Activated gamma-delta T cell treated with Interleukin-2 at 50 U/mL for 16 hours (primary cell): ENCODE results near the gene KDM3A.

ENCODE experiments used
- DNase-seq: peaks from one replicate; pipeline ENCODE4 v3.0.0-alpha.2; 2020

The KDM3A gene, protein sequence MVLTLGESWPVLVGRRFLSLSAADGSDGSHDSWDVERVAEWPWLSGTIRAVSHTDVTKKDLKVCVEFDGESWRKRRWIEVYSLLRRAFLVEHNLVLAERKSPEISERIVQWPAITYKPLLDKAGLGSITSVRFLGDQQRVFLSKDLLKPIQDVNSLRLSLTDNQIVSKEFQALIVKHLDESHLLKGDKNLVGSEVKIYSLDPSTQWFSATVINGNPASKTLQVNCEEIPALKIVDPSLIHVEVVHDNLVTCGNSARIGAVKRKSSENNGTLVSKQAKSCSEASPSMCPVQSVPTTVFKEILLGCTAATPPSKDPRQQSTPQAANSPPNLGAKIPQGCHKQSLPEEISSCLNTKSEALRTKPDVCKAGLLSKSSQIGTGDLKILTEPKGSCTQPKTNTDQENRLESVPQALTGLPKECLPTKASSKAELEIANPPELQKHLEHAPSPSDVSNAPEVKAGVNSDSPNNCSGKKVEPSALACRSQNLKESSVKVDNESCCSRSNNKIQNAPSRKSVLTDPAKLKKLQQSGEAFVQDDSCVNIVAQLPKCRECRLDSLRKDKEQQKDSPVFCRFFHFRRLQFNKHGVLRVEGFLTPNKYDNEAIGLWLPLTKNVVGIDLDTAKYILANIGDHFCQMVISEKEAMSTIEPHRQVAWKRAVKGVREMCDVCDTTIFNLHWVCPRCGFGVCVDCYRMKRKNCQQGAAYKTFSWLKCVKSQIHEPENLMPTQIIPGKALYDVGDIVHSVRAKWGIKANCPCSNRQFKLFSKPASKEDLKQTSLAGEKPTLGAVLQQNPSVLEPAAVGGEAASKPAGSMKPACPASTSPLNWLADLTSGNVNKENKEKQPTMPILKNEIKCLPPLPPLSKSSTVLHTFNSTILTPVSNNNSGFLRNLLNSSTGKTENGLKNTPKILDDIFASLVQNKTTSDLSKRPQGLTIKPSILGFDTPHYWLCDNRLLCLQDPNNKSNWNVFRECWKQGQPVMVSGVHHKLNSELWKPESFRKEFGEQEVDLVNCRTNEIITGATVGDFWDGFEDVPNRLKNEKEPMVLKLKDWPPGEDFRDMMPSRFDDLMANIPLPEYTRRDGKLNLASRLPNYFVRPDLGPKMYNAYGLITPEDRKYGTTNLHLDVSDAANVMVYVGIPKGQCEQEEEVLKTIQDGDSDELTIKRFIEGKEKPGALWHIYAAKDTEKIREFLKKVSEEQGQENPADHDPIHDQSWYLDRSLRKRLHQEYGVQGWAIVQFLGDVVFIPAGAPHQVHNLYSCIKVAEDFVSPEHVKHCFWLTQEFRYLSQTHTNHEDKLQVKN (N-terminal part only)

DNA sequence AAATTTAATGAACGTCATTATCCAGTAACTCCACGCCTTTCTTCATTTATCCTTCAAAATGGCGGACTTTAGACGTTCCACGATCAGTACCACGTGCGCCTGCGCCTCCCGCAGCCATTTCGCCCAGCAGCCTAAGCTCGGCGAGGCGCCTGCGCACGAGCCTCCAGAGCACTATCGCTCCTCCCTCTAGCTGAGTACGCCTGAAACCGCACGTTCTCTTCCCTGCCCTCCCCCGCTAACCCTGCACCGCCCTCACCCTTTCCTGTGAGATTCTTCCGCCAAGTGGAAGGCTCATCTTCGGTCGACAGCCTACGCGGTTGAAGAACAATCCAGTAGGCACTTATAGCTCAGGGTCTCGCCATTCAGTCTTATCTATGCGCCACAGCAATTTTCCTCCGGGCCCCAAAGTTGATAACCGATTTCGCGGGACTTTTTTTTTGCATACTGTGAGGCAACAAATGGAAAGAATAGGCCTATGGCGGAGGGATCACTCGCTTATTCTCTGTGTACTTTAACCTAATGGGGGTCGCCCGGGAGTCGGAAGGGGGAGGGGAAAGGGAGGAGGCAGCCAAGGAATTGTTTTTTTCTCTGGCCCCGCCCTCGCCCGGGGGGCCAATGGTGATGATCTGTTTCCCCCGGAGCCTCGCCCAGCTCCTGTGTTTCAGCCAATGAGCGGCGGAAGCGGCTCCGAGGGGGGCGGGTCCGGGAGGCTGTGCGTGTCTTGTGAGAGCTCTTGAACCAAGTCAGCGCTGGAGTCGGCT is at the start of gene KDM3A:
KDM3A (plus strand) TSS at position 741 of the 761 bp plus-strand sequence. CDS start 677 bp downstream, outside the sequence.
- peak; percentile 99 for DNase-seq

DNA sequence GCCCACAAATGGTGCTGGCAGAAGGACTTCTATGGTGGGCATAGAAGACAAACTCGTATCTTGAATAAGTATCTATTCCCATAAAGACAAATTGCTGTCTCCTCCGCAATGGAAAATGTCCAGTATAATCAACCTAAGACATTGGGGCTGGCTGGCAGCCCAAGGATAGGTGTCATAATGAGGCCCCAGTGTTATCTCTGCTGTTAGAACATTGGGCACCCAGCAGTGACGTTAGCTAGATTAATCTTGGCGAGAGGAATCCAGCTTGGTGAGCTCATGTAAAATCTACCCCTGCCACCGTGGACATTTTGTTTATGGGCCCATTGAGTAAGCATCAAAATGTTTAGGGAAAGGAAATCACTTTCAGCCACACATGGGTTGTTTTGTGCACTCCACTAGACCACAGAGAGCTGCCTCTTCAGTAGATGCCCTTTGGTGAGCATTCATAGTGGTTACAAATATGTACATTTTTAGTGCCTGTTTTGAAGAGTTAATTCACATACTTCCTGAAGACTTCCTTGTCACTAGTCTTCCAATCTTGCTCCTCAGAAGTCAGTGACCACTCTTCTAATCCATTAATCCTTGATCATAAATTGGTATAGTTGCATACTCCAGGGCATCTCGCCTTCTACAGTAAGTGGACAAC is 48.2 kb upstream of the KDM3A start:
- no peak for DNase-seq

DNA sequence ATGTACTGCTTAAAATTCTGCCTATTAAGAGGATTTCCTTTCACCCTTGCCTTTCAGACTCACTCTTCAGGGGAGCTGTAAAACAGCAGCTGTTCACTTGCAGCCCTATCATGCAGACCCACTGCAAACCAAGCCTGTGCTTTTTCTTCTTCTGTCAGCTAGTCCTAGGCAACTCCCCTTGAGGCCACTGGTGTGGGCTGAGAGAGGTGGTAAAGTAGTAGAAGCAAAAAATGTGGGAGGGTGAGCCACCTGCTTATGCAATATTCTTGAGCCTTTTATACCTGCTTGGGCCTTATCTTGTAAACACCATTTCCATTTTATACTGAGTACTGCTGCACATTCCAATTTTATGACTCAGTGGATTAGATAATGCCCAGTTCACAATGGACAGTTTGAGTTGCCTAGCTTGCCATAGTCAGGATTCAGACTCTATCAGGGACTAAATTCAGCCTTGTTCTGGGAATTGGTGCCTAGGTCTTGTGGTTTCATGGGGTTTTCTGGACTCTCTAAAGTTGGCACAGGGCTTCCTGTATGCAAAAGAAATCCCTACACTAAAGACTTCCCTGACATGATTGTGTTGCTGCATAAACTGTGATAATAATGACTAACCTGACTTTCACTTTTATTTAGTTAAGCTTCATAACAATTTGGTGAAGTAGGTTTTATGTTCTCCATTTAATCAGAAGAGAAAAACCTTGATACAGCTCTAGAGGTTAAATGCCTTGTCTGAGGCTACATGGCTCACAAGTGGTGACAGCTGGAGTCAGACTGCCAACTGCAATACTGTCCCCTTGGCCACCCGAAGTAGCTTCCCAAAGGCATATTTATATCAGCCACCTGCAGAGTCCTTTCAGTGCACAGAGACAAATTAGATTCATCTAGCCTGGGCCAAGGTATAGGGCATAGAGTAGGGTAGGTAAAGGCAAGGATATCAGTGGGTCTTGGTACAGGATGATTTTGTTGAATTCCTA is 47.4 kb upstream of the KDM3A start:
- no peak for DNase-seq

DNA sequence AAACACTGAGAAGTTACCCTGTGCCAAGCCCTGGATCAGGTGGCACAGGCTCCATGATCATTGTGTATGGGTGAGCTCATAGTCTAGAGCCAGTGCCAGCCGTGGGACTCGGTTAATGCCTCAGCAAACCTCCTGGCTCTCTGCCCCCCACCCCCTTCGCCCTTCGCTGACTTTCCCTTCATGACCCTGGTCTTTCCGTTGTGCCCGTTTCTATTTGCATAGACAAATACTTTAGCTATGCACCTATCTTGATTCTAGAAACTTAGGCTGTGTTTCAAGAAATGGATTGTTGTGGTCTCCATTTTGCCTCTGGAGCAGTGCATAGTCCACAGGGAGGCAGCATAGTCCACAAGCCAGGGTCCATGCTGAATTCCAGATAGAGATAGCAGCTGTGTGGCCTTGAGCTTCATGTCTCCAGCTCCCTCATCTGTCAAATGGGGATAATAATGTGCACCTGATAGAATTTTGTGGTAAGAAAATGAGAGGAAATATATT is 44.8 kb upstream of the KDM3A start:
- no peak for DNase-seq

DNA sequence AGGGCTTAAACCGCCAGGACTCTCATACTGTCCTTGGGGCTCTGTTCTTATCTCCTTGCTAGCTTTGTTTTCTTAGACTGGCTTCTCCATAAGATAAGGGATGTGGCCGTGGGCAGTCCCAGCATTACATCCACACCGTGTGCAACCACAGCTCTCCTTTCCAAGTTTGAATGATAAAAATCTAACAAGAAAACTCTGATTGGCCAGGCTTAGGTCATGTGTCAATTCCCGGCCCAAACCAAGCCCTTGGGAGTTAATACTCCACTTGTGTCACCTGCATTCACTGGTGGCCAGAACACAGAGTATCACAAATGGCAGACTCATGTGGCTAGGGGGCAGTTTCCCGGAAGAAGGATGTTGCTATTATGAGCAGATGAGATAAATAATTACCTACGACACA is 43.2 kb upstream of the KDM3A start:
- no peak for DNase-seq

DNA sequence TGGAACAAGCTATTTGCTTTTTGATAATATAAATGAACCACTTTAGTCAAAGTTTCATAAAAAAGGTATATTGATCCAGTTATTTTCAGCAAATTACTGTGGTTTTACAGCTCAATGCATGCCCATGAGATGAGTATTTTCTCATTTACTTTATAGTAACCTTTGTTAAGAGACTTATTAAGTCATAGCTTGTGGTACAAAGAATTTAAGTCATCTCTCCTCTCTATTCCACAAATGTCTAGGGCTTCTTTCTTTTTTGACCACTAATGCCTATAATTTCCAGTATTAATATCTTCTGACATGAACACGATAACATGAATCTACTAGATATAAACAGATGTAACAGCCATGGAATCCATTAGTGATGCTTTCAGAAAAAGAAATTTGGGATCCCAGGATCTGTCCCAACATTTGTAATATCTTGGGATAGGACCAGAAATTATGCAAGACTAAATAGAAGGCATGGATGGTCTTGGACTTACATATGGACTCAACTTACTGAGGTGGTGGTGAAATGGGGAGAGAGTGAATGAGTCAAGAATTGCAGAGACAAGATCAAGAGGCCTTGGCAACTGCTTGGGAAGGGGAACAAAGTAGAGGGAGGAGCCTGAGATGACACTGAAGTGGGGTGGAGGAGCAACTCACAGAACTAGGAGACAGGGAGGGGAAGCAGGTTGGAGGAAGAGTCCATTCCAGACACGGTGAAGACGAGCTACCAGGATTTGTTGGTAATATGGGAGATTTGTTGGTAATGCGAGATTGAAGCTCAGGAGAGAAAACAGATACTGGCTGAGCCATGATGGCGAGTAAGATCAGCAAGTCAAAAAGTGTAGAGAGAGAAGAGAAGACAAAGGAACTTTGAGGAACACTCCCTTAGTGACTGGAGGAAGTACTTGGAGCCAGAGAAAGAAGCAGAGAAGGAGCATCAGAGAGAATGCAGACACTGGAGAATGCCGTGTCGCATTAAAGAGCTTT is 42.4 kb upstream of the KDM3A start:
- DNase-seq, result no peak

DNA sequence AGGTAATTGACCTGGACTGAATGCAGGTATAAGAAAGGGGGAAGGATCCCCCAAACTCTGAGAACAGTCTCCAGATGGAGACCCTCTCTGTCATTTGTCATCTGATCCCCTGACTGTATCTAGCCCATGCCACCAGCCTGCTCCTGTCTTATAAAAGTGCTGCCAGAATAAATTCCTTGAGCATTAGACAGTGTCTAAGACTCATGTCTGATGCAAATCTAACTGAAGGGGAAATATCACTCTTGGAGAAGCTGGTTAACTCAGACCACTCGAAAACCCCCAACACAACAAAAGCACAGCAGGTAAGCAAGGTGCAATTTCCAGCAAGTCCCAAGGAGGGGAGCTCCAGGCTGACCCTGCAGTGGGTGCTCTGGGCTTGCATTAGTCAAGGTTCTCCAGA is 40.9 kb upstream of the KDM3A start:
- no peak for DNase-seq

DNA sequence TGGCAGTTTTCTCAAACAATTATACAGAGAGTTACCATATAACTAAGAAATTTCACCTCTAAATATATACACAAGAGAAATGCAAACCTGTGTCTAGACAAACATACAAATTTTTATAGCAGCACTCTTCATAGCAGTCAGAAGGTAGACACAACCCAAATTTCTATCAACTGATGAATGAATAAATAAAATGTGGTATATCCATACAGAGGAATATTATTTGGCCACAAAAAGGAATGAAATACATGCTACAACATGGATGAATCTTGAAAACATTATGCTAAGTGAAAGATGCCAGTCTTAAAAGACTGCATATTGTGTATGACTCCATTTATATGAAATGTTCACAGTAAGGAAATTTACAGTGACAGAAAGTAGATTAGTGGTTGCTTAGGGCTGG is 30.6 kb upstream of the KDM3A start:
- DNase-seq, result no peak

DNA sequence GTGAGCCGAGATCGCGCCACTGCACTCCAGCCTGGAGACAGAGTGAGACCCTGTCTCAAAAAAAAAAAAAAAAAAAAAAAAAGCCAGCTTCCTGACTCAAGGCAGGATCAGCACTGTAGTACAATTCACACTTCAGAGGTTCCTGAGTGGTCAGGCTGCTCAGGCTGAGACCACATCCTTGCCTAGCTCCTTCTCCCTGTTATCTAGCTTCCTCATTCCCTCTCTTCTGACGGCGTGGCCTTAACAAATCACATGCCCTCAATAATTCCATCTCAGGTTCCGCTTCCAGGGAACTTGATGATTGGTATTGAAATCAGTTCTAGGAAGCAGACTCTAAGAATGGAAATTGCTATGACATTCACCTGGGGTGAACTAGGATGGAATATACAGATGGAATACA is 29.8 kb upstream of the KDM3A start:
- DNase-seq, result no peak

DNA sequence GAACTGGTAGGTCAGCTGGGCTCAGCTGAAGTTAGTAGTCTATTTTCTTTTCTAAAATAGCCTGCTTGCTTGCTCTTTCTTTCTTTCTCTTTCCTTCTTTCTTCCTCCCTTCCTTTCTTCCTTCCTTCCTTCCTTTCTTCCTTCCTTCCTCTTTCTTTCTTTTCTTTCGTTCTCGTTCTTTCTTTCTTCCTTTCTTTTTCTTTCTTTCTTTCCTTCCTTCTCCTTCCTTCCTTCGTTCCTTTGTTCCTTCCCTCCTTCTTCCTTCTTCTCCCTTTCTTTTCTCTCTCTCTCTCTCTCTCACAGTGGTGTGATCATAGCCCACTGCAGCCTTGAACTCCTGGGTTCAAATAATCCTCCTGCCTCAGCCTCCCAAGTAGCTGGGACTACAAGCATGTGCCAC is 29.2 kb upstream of the KDM3A start:
- no peak for DNase-seq

DNA sequence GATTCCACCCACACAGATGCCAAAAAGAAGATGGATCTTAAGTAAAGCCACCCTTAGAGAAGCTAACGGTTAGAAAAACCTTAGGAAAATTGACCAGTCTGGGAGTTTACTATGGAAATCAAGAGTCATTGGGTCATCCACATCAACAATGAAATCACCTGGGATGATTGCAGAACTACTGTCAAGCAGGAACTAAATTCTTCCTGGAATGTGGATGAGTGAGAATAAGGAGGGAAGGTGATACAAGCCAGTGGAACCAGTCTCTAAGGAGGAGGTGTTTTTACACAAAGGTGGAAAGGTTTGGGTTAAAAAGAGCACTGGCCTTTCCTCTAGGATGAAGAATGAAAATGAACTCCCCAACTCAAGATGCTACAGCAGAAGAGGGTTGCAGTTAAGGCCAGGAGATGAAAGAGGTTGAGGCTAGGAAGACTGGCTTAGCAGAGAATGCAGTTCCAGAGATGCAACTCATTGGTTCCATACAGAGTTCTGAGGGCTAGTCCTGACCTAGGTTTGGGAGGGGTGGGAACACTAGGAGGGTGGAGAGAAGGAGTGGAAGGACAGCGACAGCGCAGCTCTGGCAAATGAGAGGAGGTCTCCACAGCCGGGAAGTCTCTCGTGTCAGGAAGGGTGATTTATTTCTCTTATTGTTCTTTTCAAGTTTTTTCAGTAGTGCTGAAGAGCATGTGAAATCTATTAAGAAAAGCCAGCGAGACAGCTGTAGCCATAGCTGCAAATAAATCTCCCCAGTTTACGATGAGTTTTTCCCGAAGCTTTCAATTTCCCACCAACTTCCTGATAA is 27.7 kb upstream of the KDM3A start:
- DNase-seq, result no peak

DNA sequence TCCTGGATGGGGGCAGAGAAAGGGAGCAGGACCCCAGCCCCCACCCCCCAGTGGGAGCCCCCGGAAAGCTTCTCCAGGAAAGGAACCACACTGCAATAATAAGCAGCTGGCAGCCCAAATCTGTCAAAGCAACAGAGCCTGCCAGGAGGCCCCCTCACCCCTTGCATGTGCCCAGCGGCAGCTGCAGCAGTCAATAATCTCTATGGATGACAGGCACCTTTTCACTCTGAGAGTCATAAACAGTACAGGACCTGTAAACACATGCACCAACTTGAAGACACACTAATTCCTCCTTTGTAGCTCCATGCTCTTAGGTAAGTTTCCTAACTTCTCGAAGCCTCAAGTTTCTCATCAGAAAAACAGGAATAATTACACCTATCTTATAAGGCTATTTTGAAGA is 26.2 kb upstream of the KDM3A start:
- DNase-seq, result no peak

DNA sequence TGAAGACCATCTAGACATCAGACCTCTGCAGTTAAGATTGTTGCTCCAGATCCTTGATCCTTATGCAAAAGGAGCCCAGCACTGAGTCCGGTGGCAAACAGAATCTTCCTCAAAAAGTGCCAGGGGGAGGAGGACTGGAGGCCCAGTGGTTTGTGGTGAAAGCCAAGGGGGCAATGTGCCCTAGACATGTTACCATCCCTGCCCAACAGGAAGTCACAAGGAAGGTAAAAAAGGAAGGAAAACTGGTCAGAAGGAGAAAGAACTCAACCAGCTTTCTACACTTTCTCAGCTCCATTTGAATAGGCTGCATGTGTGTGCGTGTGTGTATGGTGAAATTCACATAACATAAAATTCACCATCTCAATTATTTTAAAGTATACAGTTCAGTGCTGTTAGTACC is 25.0 kb upstream of the KDM3A start:
- DNase-seq, result no peak

DNA sequence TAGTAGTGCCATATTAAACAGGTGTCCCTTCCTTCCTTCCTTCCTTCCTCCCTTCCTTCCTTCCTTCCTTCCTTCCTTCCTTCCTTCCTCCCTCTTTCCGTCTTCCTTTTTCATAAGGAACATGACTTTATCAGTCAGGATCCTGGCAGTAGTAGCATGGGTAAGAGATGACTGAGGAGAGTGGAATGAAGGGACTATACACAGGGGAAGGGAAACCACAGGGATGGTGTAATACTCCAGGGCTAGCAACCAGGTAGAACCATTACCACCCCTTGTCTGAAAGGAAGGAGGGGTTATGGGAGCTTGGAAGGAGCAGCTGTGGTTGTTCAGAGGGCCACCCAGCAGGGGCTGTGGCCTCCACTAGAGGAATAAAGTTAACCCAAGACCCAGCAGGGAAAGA is 23.2 kb upstream of the KDM3A start:
- DNase-seq, result no peak

DNA sequence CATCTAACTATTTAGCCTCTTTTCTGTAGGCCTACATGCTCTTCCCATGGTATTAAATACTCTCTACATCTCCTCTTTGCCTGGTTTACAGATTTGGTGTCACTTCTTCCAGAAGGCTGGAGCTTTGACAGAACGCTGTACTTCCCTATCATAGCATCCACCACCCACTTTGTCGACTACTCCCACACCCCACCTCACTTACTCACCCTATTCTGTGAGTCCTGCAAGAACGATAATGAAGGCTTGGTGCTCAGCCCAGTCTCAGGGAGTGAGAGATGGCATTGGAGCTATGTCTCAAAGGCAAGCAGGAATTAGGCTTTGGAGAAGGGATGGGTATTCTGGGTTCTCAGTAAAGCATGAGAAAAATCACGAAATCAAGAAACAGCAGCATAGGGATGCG is 20.3 kb upstream of the KDM3A start:
- no peak for DNase-seq

DNA sequence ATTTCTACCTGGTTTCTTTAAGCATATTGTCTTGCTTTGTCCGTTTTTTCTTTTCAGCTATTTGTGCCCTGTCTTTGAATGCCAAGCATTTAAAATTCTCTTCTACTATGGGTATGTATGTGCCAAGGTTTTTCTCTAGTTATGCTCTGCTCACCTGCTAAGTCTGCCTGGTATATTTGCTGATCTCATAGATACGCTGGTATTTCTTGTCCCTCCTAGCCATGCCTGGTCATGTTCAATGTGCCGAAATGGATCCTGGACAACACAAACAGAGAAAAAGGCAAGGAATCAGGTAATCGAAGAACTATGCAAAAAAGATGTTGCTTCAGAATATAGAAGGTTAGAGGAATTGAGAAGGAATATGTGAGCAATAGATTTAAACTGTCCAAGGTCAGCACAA is 14.9 kb upstream of the KDM3A start:
- DNase-seq, result no peak

DNA sequence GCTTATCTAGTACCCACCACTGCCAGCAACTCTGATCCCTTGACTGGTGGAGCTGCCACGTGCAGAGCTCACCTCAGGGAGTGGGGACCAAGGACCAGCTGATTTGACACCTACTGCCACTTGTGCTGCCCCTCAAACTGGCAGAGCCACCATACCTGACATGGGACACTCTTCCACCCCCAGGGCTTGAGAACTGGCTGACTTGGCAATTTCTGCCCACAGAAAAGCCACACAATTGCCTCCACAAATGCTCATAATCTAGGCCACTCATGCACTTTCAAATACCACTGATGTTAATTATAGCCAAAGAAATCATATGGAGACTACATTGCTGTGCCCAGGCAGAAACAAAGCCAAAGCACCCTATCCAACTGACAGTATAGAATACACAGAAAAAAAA is 11.8 kb upstream of the KDM3A start:
- no peak for DNase-seq

DNA sequence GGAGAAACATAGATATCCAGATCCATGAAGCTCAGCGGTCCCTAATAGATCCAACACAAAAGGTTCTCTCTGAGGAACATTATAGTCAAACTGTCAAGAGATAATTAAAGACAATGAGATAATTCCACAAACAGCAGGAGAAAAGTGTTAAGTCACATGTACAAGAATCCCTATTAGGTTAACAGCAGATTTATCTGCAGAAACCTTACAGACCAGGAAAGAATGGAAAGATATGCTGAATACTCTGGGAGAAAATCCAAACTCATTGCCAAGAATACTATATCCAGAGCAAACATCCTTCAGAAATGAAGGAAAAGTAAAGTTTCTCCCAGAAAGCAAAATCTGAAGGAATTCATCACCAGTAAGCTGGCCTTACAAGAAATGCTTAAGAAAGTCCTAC is 10.8 kb upstream of the KDM3A start:
- no peak for DNase-seq
